NCI-H748 treated with DMSO at 0.1 percent for 48 hours (cell line): ENCODE results near the gene BPIFB6.

Experiments
- DNase-seq: peaks from one replicate; lab custom pipeline; 2025; lab: John Stamatoyannopoulos, UW

BPIFB6 gene

GRCh38 chr20:33002087-33002808 is 29.2 kb upstream of the BPIFB6 start:
- DNase-seq = no peak

GRCh38 chr20:33004141-33004751 is 27.2 kb upstream of the BPIFB6 start, which contains the start of gene SUN5:
Gene SUN5, minus strand, starts transcription at chr20:33004433. Its CDS starts 93 bp downstream, at chr20:33004340.
- DNase-seq = no peak

DNA sequence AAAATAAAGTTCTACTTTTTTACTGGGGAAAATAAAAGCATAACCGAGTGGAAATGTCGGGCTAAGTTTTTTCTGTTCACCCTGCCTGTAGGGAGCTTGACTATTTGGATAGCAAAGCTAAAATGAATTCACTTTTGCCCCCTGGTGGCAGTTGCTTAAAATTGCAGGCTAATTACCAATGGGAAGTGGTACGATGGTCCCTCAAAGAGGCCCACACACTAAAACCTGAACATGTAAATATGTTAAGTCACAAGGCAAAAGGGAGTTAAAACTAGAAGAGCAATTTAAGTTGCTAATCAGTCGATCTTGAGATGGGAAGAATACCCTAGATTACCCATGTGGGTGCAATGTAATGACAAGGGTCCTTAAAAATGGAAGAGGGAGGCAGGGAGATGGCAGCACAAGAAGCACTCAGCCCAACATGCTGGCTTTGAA is 26.3 kb upstream of the BPIFB6 start:
- DNase-seq = no peak

- no peak for DNase-seq
These were observed 25.3 kb upstream of the BPIFB6 start for GRCh38 chr20:33005908-33006775.

- DNase-seq = no peak
These were observed 24.6 kb upstream of the BPIFB6 start for GRCh38 chr20:33006776-33007375.

DNA sequence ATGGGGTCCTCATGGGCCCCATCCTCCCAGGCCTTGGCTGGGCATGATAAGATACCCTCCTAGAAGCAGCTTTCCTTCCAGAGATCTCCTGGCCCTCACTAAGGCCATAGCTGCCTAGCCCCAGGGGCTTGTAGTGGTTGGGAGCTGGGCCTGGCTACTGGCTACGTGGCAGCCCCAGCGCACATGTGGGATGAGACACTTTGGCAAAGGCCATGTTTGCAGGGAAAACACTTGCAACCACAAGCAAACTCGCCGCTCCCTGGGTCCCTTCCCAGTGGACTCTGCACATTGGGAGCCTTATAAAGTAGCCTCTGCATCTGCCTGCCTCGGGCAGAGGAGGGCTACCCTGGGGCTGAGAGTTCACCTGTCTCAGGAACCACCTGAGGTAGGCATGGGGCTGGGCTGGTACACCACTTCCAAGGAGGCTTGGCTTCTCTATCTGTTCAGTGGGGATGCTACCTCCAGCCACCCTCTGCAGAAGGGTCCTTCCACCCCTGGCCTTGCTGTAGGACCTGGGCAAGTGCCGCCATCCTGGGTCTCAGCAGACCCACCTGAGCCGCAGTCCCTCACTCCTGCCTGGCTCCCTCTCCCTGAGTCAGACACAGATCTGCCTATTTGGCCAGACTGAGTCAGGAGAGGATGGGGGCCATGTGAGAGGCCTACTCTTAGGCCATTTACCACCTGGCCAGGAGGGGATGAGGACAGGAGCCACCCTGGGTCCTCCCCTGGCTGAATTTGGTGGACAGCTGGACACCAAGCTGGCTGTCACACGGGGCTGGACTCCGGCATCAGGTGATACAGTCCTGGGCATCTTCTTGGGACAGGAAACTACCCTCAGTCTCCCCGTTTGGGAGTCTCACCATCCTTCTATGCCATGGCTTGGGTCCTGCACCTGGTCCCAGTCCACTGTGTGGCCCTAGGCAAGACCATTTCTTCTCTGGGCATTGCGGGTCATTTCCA is 23.8 kb upstream of the BPIFB6 start, which contains the start of gene BPIFB2:
Gene BPIFB2 (plus strand): TSS at position 329 of the 960 bp plus-strand sequence. CDS start 871 bp downstream, outside the sequence.
- DNase-seq = no peak

- no peak for DNase-seq
These were observed 22.9 kb upstream of the BPIFB6 start for GRCh38 chr20:33008336-33009213.

GRCh38 chr20:33009214-33010132 is 22.0 kb upstream of the BPIFB6 start:
- no peak for DNase-seq

- DNase-seq = no peak
These were observed 21.3 kb upstream of the BPIFB6 start for GRCh38 chr20:33010133-33010504.

- DNase-seq = no peak
These were observed 20.6 kb upstream of the BPIFB6 start for GRCh38 chr20:33010674-33011449.

- DNase-seq = no peak
These were observed 18.9 kb upstream of the BPIFB6 start for GRCh38 chr20:33012327-33013189.

DNA sequence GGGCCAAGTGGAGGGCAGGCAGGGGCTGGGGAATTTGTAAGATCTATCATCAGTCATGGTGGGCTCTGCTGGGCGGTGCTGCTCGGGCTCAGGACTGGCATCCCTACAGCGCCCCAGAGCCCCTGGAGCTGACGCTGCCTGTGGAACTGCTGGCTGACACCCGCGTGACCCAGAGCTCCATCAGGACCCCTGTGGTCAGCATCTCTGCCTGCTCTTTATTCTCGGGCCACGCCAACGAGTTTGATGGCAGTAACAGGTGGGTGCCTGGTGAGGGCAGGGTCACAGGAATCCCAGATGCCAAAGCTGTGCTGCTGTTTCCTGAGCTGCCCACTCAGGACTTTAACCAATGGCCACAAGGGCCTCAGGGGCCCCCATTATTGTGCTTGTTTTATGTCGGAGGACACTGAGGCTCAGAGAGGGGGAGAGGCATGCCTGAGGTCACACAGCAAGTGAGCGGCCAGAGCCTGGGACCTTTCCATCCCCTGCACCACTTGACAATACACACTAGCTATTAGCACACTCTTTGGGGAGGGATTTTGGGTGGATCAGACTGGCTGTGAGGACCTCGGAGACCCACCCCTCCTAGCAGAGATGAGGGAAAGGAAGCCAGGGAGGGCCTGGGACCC is 17.6 kb upstream of the BPIFB6 start:
- no peak for DNase-seq

GRCh38 chr20:33014336-33015113 is 16.9 kb upstream of the BPIFB6 start:
- DNase-seq = no peak

DNA sequence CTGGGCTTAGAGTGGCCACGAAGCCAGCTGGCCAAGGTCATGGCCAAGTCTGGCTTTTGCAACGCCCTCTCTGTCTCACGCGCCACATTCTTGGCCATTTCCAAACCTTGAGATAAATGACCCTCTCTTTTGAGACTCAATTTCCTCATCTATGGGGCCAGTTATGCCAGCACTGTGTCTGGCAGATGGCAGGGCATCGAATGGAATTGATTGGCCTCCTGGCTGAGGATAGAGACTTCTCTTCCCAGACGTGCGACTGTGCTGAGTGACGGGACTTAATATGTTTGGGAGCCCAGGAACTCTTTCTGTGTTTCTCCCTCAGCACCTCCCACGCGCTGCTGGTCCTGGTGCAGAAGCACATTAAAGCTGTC is 16.3 kb upstream of the BPIFB6 start:
- DNase-seq = no peak

DNA sequence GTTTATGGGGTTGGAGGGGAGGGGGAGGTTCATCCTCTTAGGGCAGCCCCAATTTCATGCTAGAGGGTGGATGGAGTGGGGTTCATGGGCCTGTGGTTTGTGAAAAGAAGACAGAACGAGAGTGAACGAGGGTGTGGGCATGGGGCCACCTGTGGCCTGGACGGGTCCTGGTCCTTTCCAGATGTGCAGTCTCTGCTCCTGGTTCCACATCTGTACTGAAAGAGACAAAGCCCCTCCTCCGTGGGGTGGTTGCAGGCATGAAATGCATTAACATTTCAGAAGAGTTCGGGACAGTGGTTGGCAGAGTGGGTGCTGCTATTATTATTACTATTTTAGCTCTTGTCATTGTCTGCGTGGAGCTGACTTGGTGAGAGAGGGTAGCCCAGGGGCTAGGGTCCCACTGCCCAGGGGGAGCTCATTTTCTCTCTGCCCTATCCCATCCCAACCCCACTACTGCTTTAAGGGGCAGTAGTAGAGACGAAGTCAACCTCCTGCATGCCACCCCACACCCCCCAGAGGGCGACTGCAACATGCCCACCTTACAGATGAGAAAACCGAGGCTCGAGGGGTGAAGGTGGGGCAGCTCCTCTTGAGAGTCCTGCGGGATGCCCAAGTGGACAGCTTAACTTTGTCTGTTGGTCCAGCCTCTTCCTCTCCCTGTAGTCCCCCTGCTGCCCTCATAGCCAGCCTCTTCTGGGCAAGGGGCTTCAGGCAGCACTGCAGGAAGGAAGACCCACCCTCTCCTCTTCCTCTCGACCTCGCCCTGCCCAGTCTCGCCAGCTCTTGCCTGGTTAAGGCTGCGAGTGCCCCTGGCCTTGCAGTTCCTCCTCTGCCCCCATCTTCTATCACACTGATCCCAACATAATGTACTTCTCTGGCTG is 15.5 kb upstream of the BPIFB6 start:
- no peak for DNase-seq
